ENCODE measurements around the gene RAD51B. TPM values are rescaled to one million over a fixed set of nuclear protein-coding genes. Genes with fewer than 3 reads are reported as not detected.

RAD51B gene
- total RNA-seq, 5 donors from 2014 or later (not counting 1 experiment from before 2014, with no cell fraction given), result 25.4 to 47.9 (median 30.0) TPM

DNA sequence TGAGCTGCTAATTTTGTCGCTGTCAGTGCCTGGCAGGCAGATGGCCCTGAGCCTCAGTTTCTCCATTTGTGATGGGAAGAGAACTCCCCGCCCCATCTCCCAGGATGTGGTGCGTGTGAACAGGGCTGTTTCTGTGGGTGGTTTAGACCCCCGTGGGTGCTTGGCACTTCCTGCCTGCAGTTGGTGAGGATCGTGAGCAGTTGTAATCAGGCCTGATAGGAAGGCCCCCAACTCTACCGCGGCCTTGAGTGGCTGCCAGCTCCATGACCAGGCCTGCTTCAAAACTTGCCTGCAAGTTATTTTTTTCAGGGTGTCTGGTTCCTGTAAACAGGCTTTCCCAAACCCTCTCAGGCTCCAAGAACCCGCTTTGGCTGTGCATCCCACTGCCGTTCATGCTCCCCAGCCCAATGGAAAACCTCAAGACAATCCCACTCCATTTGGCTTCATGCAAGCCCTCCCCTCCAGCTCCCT is 834.9 kb downstream of the RAD51B start:
- Histone ChIP-seq H3K4me1 (ENCODE audit: control insufficient read depth in 1 of 2, extremely low read depth in 1 of 2, insufficient read depth in 2 of 2, low read length in 2 of 2) (peaks cover 0 to 15% of the 10 kb centered on the region in 2 experiments), H3K27me3 (replicated peaks in 1 of 2; ENCODE audit: control insufficient read depth in 2 of 2, extremely low read depth in 1 of 2, insufficient read depth in 2 of 2, low read length in 1 of 2) (peaks cover 0 to 3% of the 10 kb centered on the region in 2 experiments), H3K4me3 (ENCODE audit: control insufficient read depth in 1 of 2, extremely low read depth in 1 of 2, low read length in 1 of 2) (no peak overlapping the region), H3K9me3 (no peaks in the 10 kb centered on the region), H3K36me3 (ENCODE audit: control insufficient read depth in 2 of 2, extremely low read depth in 1 of 2, insufficient read depth in 1 of 2, low read length in 1 of 2) (no peaks in the 10 kb centered on the region), H3K27ac (ENCODE audit: low read length) (no peak overlapping the region)
- no peak overlapping the region for H3K4me3 Mint-ChIP-seq
- WGBS (ENCODE audit: insufficient coverage), result 62% methylated on average over 6 of the region's 9 CpGs
- H3K27me3 Mint-ChIP-seq, result no peaks in the 10 kb centered on the region
- DNase-seq, result no peak
- no peaks in the 10 kb centered on the region for H3K9me3 Mint-ChIP-seq
- H3K4me1 Mint-ChIP-seq, result peaks cover 13 to 42% (median 25%) of the 10 kb centered on the region in 3 donors
- ChIA-PET POLR2A (interaction anchor here in 1 of 2 donors (0.5 to 0.7 kb wide), 2 partner anchors 358 to 476 kb away, joined by 4 read pairs; no protein-coding TSS in a partner anchor), CTCF (no interaction called here)
- ATAC-seq (replicated peaks in 1 of 4), result no peak
- H3K27ac Mint-ChIP-seq, result no peak overlapping the region
- no peaks in the 10 kb centered on the region for H3K36me3 Mint-ChIP-seq

DNA sequence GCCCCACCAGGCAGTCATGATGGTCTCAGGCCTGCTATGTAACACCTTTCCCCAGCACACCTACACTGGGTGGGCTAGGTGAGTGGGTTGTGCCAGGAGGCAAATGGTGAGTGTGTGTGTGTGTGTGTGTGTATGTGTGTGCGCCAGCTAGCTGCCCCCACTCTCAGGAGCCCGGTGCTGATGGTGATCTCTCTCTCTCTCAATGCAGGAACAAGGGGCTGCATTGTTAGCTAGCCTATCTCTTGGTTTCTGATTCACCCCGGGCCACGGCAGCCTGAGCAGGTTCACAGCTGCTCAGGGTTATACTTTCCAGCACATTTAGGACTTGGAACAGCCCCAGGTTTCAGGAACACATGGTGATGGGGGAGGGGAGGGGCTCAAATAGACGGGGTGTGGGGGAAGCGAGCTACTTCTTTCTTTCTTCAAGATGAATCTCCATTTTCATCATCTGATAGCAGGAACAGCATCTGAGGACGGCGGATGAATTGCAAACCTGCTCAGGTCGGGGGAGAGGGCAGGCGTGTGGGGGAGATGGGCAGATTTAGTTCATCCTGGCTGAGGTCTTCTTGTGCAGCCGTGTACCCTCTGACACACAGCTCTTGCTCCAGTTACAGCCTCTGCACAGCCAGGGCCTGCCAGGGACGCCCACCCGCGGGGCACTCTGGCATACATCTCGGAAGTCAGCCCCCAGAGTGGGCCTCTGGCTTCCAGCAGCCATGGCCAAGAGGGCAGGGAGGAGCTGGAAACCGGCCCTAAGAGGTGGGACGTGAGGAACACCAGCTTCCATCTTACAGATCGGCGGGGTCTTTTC is 835.6 kb downstream of the RAD51B start:
- no peaks in the 10 kb centered on the region for H3K9me3 ChIP-seq
- H3K4me1 ChIP-seq (ENCODE audit: control insufficient read depth in 1 of 2, extremely low read depth in 1 of 2, insufficient read depth in 2 of 2, low read length in 2 of 2), result peaks cover 0 to 15% of the 10 kb centered on the region in 2 experiments
- no peak overlapping the region for H3K4me3 ChIP-seq (ENCODE audit: control insufficient read depth in 1 of 2, extremely low read depth in 1 of 2, low read length in 1 of 2)
- H3K27me3 ChIP-seq (replicated peaks in 1 of 2; ENCODE audit: control insufficient read depth in 2 of 2, extremely low read depth in 1 of 2, insufficient read depth in 2 of 2, low read length in 1 of 2), result peaks cover 0 to 3% of the 10 kb centered on the region in 2 experiments
- ChIA-PET CTCF (no interaction called here), POLR2A (interaction anchor here (0.5 to 0.8 kb wide), 3 partner anchors 135 to 475 kb away, joined by 3 to 4 read pairs (median 4); no protein-coding TSS in a partner anchor)
- Mint-ChIP-seq H3K4me3 (no peak overlapping the region), H3K4me1 (peaks cover 13 to 39% (median 25%) of the 10 kb centered on the region in 3 donors), H3K27ac (no peak overlapping the region), H3K9me3 (no peaks in the 10 kb centered on the region), H3K36me3 (no peaks in the 10 kb centered on the region), H3K27me3 (no peaks in the 10 kb centered on the region)
- DNase-seq, result no peak
- no peaks in the 10 kb centered on the region for H3K36me3 ChIP-seq (ENCODE audit: control insufficient read depth in 2 of 2, extremely low read depth in 1 of 2, insufficient read depth in 1 of 2, low read length in 1 of 2)
- H3K27ac ChIP-seq (ENCODE audit: low read length), result no peak overlapping the region
- WGBS (ENCODE audit: insufficient coverage), result 83% methylated on average over 8 of the region's 19 CpGs
- no peak for ATAC-seq (replicated peaks in 1 of 4)

GRCh38 chr14:68655911-68656316 is 836.3 kb downstream of the RAD51B start:
- Histone ChIP-seq H3K4me1 (ENCODE audit: control insufficient read depth in 1 of 2, extremely low read depth in 1 of 2, insufficient read depth in 2 of 2, low read length in 2 of 2) (peaks cover 0 to 15% of the 10 kb centered on the region in 2 experiments), H3K9me3 (no peaks in the 10 kb centered on the region), H3K27ac (ENCODE audit: low read length) (no peak overlapping the region), H3K4me3 (ENCODE audit: control insufficient read depth in 1 of 2, extremely low read depth in 1 of 2, low read length in 1 of 2) (no peak overlapping the region), H3K27me3 (replicated peaks in 1 of 2; ENCODE audit: control insufficient read depth in 2 of 2, extremely low read depth in 1 of 2, insufficient read depth in 2 of 2, low read length in 1 of 2) (peaks cover 0 to 3% of the 10 kb centered on the region in 2 experiments), H3K36me3 (ENCODE audit: control insufficient read depth in 2 of 2, extremely low read depth in 1 of 2, insufficient read depth in 1 of 2, low read length in 1 of 2) (no peaks in the 10 kb centered on the region)
- DNase-seq (no peak), ATAC-seq (replicated peaks in 1 of 4) (no peak)
- no peak overlapping the region for H3K4me3 Mint-ChIP-seq
- H3K9me3 Mint-ChIP-seq, result no peaks in the 10 kb centered on the region
- CTCF ChIA-PET, result no interaction called here
- peaks cover 6 to 38% (median 18%) of the 10 kb centered on the region in 3 donors for H3K4me1 Mint-ChIP-seq
- no peaks in the 10 kb centered on the region for H3K36me3 Mint-ChIP-seq
- POLR2A ChIA-PET, result interaction anchor here in 1 of 2 donors (0.8 kb wide), 1 partner anchor 136 kb away, joined by 3 read pairs; no protein-coding TSS in a partner anchor
- WGBS (ENCODE audit: insufficient coverage), result 88% methylated on average over 1 of the region's 1 CpG
- H3K27ac Mint-ChIP-seq, result no peak overlapping the region
- H3K27me3 Mint-ChIP-seq, result no peaks in the 10 kb centered on the region

GRCh38 chr14:68656452-68656851 is 836.9 kb downstream of the RAD51B start:
- DNase-seq (no peak), ATAC-seq (replicated peaks in 1 of 4) (no peak)
- no peaks in the 10 kb centered on the region for H3K9me3 Mint-ChIP-seq
- H3K4me3 Mint-ChIP-seq, result no peak overlapping the region
- H3K36me3 Mint-ChIP-seq, result no peaks in the 10 kb centered on the region
- H3K36me3 ChIP-seq (ENCODE audit: control insufficient read depth in 2 of 2, extremely low read depth in 1 of 2, insufficient read depth in 1 of 2, low read length in 1 of 2), result no peaks in the 10 kb centered on the region
- H3K4me3 ChIP-seq (ENCODE audit: control insufficient read depth in 1 of 2, extremely low read depth in 1 of 2, low read length in 1 of 2), result no peak overlapping the region
- no peak overlapping the region for H3K27ac Mint-ChIP-seq
- H3K27me3 ChIP-seq (replicated peaks in 1 of 2; ENCODE audit: control insufficient read depth in 2 of 2, extremely low read depth in 1 of 2, insufficient read depth in 2 of 2, low read length in 1 of 2), result peaks cover 0 to 3% of the 10 kb centered on the region in 2 experiments
- no peaks in the 10 kb centered on the region for H3K27me3 Mint-ChIP-seq
- no peaks in the 10 kb centered on the region for H3K9me3 ChIP-seq
- H3K4me1 ChIP-seq (ENCODE audit: control insufficient read depth in 1 of 2, extremely low read depth in 1 of 2, insufficient read depth in 2 of 2, low read length in 2 of 2), result peaks cover 0 to 15% of the 10 kb centered on the region in 2 experiments
- POLR2A ChIA-PET, result no interaction called here
- CTCF ChIA-PET, result no interaction called here
- no peak overlapping the region for H3K27ac ChIP-seq (ENCODE audit: low read length)
- WGBS (ENCODE audit: insufficient coverage), result 96% methylated on average over 6 of the region's 8 CpGs
- peaks cover 6 to 32% (median 18%) of the 10 kb centered on the region in 3 donors for H3K4me1 Mint-ChIP-seq

GRCh38 chr14:68657300-68658028 is 837.9 kb downstream of the RAD51B start:
- H3K27ac ChIP-seq (ENCODE audit: low read length), result no peak overlapping the region
- peaks cover 14 to 28% (median 21%) of the 10 kb centered on the region in 3 donors for H3K4me1 Mint-ChIP-seq
- DNase-seq (no peak), ATAC-seq (replicated peaks in 1 of 4) (no peak)
- CTCF ChIA-PET, result no interaction called here
- no peak overlapping the region for H3K4me3 ChIP-seq (ENCODE audit: control insufficient read depth in 1 of 2, extremely low read depth in 1 of 2, low read length in 1 of 2)
- H3K9me3 ChIP-seq, result no peaks in the 10 kb centered on the region
- no peaks in the 10 kb centered on the region for H3K36me3 ChIP-seq (ENCODE audit: control insufficient read depth in 2 of 2, extremely low read depth in 1 of 2, insufficient read depth in 1 of 2, low read length in 1 of 2)
- H3K4me1 ChIP-seq (ENCODE audit: control insufficient read depth in 1 of 2, extremely low read depth in 1 of 2, insufficient read depth in 2 of 2, low read length in 2 of 2), result peaks cover 0 to 15% of the 10 kb centered on the region in 2 experiments
- POLR2A ChIA-PET, result no interaction called here
- no peaks in the 10 kb centered on the region for H3K9me3 Mint-ChIP-seq
- no peak overlapping the region for H3K4me3 Mint-ChIP-seq
- no peaks in the 10 kb centered on the region for H3K27me3 Mint-ChIP-seq
- H3K36me3 Mint-ChIP-seq, result no peaks in the 10 kb centered on the region
- 100% methylated on average over 1 of the region's 4 CpGs for WGBS (ENCODE audit: insufficient coverage)
- no peak overlapping the region for H3K27ac Mint-ChIP-seq
- H3K27me3 ChIP-seq (replicated peaks in 1 of 2; ENCODE audit: control insufficient read depth in 2 of 2, extremely low read depth in 1 of 2, insufficient read depth in 2 of 2, low read length in 1 of 2), result peaks cover 0 to 3% of the 10 kb centered on the region in 2 experiments

GRCh38 chr14:68658029-68658509 is 838.5 kb downstream of the RAD51B start:
- WGBS (ENCODE audit: insufficient coverage), result 95% methylated on average over 8 of the region's 8 CpGs
- peaks cover 18 to 28% (median 24%) of the 10 kb centered on the region in 3 donors for H3K4me1 Mint-ChIP-seq
- ChIA-PET CTCF (no interaction called here), POLR2A (no interaction called here)
- no peaks in the 10 kb centered on the region for H3K9me3 Mint-ChIP-seq
- ATAC-seq (replicated peaks in 1 of 4) (no peak), DNase-seq (no peak)
- Histone ChIP-seq H3K27me3 (replicated peaks in 1 of 2; ENCODE audit: control insufficient read depth in 2 of 2, extremely low read depth in 1 of 2, insufficient read depth in 2 of 2, low read length in 1 of 2) (peaks cover 0 to 3% of the 10 kb centered on the region in 2 experiments), H3K4me3 (ENCODE audit: control insufficient read depth in 1 of 2, extremely low read depth in 1 of 2, low read length in 1 of 2) (no peak overlapping the region), H3K27ac (ENCODE audit: low read length) (no peak overlapping the region), H3K36me3 (ENCODE audit: control insufficient read depth in 2 of 2, extremely low read depth in 1 of 2, insufficient read depth in 1 of 2, low read length in 1 of 2) (no peaks in the 10 kb centered on the region), H3K9me3 (no peaks in the 10 kb centered on the region), H3K4me1 (ENCODE audit: control insufficient read depth in 1 of 2, extremely low read depth in 1 of 2, insufficient read depth in 2 of 2, low read length in 2 of 2) (peaks cover 0 to 19% of the 10 kb centered on the region in 2 experiments)
- H3K4me3 Mint-ChIP-seq, result no peak overlapping the region
- no peaks in the 10 kb centered on the region for H3K27me3 Mint-ChIP-seq
- no peaks in the 10 kb centered on the region for H3K36me3 Mint-ChIP-seq
- no peak overlapping the region for H3K27ac Mint-ChIP-seq
